ENCODE measurements around the gene IL27RA. TPM values are rescaled to one million over a fixed set of nuclear protein-coding genes. Genes with fewer than 3 reads are reported as not detected.

The IL27RA gene
- total RNA-seq, 1 experiment from 2014 or later, result 18.3 TPM

GRCh38 chr19:14022469-14022868 is 9.1 kb upstream of the IL27RA start:
- H3K27me3 ChIP-seq (ENCODE audit: insufficient read depth, low read length), result no peaks in the 10 kb centered on the region
- peak overlapping the region; percentile 6 for H2AFZ ChIP-seq (ENCODE audit: low read depth, low read length, poor library complexity, severe bottlenecking)
- H4K20me1 ChIP-seq (ENCODE audit: insufficient read depth), result no peaks in the 10 kb centered on the region
- H3K4me3 ChIP-seq (replicated peaks in 1 of 2; ENCODE audit: low read depth in 1 of 2, low read length in 2 of 2), result no peak overlapping the region
- ChIA-PET RAD21 (ENCODE audit: low non-redundant PET in 1 of 2, low total read pairs in 2 of 2, uncharacterized antibody in 2 of 2, unreplicated experiment in 2 of 2) (interaction anchor here in 1 of 2 experiments (0.6 kb wide), 1 partner anchor 387 kb away, joined by 3 read pairs; no protein-coding TSS in a partner anchor), CTCF (interaction anchor here (1.8 kb wide), 1 partner anchor 37 kb away, joined by 6 read pairs; no protein-coding TSS in a partner anchor), POLR2A (interaction anchor here (1.8 kb wide), 1 partner anchor 9 kb away, joined by 8 read pairs; the partner anchor contains the start of gene IL27RA)
- H3K36me3 ChIP-seq (ENCODE audit: control insufficient read depth in 1 of 2, insufficient read depth in 2 of 2, low read length in 2 of 2), result no peaks in the 10 kb centered on the region; a peak in 1 of 4 replicates
- ATAC-seq (no peak), DNase-seq (ENCODE audit: low read depth, low spot score) (no peak)
- TF ChIP-seq ELF1 (IDR thresholded peaks at IDR 0.05; ENCODE audit: borderline replicate concordance, low read depth) (no peak), EZH2phosphoT487 (IDR thresholded peaks at IDR 0.05; ENCODE audit: borderline replicate concordance) (no peak), TCF7L2 (IDR thresholded peaks at IDR 0.05; ENCODE audit: borderline replicate concordance, extremely low read depth, insufficient read depth, insufficient read length) (no peak), JUND (IDR thresholded peaks at IDR 0.05) (no peak), POLR2AphosphoS5 (IDR thresholded peaks at IDR 0.05; ENCODE audit: low read depth, low read length) (no peak), RAD21 (IDR thresholded peaks at IDR 0.05; ENCODE audit: low read depth) (no peak), ATF3 (IDR thresholded peaks at IDR 0.05) (no peak)
- H3K4me1 ChIP-seq (ENCODE audit: control insufficient read depth in 1 of 2, insufficient read depth in 2 of 2, low read length in 2 of 2), result peaks cover 10 to 42% of the 10 kb centered on the region in 2 experiments; a peak in 3 of 4 replicates
- H3K27ac ChIP-seq (ENCODE audit: low read depth, low read length), result no peak overlapping the region
- no peaks in the 10 kb centered on the region for H3K9me2 ChIP-seq (ENCODE audit: insufficient read depth)
- H3K9me3 ChIP-seq (ENCODE audit: control insufficient read depth in 1 of 2, insufficient read depth in 1 of 2, low read depth in 1 of 2, low read length in 2 of 2), result no peaks in the 10 kb centered on the region
- no peak overlapping the region for H3K9ac ChIP-seq (ENCODE audit: low read length)
- intact Hi-C loops (cut with micrococcal nuclease), result no loop called here
- no peak overlapping the region for H3K4me2 ChIP-seq (ENCODE audit: low read length)
- BruUV-seq (replicated peaks), result no TSS peak
- H3K79me2 ChIP-seq (ENCODE audit: insufficient read depth, low read length), result no peaks in the 10 kb centered on the region

- POLR2A ChIA-PET, result no interaction called here
- no peak overlapping the region for H2AFZ ChIP-seq (ENCODE audit: low read depth, low read length, poor library complexity, severe bottlenecking)
- no TSS peak for BruUV-seq (replicated peaks)
Measured at GRCh38 chr19:14023404-14024235, 7.9 kb upstream of the IL27RA start.

More at GRCh38 chr19:14023404-14024235, 7.9 kb upstream of the IL27RA start:
- no peaks in the 10 kb centered on the region for H3K9me2 ChIP-seq (ENCODE audit: insufficient read depth)
- no peaks in the 10 kb centered on the region for H3K79me2 ChIP-seq (ENCODE audit: insufficient read depth, low read length)
- TF ChIP-seq ELF1 (IDR thresholded peaks at IDR 0.05; ENCODE audit: borderline replicate concordance, low read depth) (no peak), CBX3 (IDR thresholded peaks at IDR 0.05; ENCODE audit: low read depth) (0 out of 2 replicates have a peak, but pooled peaks have one; percentile 8), POLR2A (IDR thresholded peaks at IDR 0.05; ENCODE audit: borderline replicate concordance, extremely low read depth, insufficient read depth, insufficient read length) (peak; percentile 20), RAD21 (IDR thresholded peaks at IDR 0.05; ENCODE audit: low read depth) (peak; percentile 12; the same call in 1 of the 2 replicates), CTCF (IDR thresholded peaks at IDR 0.05 in 2 of 3, conservative IDR thresholded peaks at IDR 0.05 in 1 of 3; ENCODE audit: borderline replicate concordance in 1 of 3, insufficient read depth in 1 of 3, low read depth in 2 of 3, low read length in 2 of 3) (peak; percentile 24 to 75 (median 72); a peak in 4 of 6 replicates), POLR2AphosphoS5 (IDR thresholded peaks at IDR 0.05; ENCODE audit: low read depth, low read length) (no peak)
- H3K36me3 ChIP-seq (ENCODE audit: control insufficient read depth in 1 of 2, insufficient read depth in 2 of 2, low read length in 2 of 2), result no peaks in the 10 kb centered on the region; a peak in 1 of 4 replicates
- H3K27me3 ChIP-seq (ENCODE audit: insufficient read depth, low read length), result no peaks in the 10 kb centered on the region
- H3K27ac ChIP-seq (ENCODE audit: low read depth, low read length), result peak overlapping the region; percentile 21; the same call in 1 of the 2 replicates
- peak overlapping the region; percentile 29; the same call in 1 of the 2 replicates for H3K4me2 ChIP-seq (ENCODE audit: low read length)
- intact Hi-C loops (cut with micrococcal nuclease), result no loop called here
- H3K9ac ChIP-seq (ENCODE audit: low read length), result no peak overlapping the region
- H3K9me3 ChIP-seq (ENCODE audit: control insufficient read depth in 1 of 2, insufficient read depth in 1 of 2, low read depth in 1 of 2, low read length in 2 of 2), result no peaks in the 10 kb centered on the region
- ATAC-seq (peak; percentile 92), DNase-seq (ENCODE audit: low read depth, low spot score) (no peak)
- CTCF ChIA-PET, result no interaction called here
- peaks cover 7 to 35% of the 10 kb centered on the region in 2 experiments; a peak in 3 of 4 replicates for H3K4me1 ChIP-seq (ENCODE audit: control insufficient read depth in 1 of 2, insufficient read depth in 2 of 2, low read length in 2 of 2)
- no peak overlapping the region for H3K4me3 ChIP-seq (replicated peaks in 1 of 2; ENCODE audit: low read depth in 1 of 2, low read length in 2 of 2)
- RAD21 ChIA-PET (ENCODE audit: low non-redundant PET in 1 of 2, low total read pairs in 2 of 2, uncharacterized antibody in 2 of 2, unreplicated experiment in 2 of 2), result no interaction called here
- no peaks in the 10 kb centered on the region for H4K20me1 ChIP-seq (ENCODE audit: insufficient read depth)

Data from HCT116 (cell line).